Esophagus muscularis mucosa (tissue), 4 donors: Measurements from ENCODE around the gene KIAA0513. TPM values are rescaled to one million over a fixed set of nuclear protein-coding genes. Genes with fewer than 3 reads are reported as not detected.

Experiments
- DNase-seq: peaks from one replicate; pipeline ENCODE4 v3.0.0-alpha.2; 2017; ENCODE audit errors: extremely low spot score
- H3K27ac ChIP-seq, 4 donors: fragments of 200-600 bp; sonication (generic); replicated peaks in 1 of 4; 1 replicate in 3 of 4; 2 replicates in 1 of 4; pipeline ENCODE4 v1.5.1; 2016 to 2019; ENCODE audit warnings: mild to moderate bottlenecking in 1 of 4
- H3K27me3 ChIP-seq, 4 donors: fragments of 200-600 bp; sonication (generic); one replicate each; pipeline versions ENCODE4 v1.5.1 to v1.6.0; 2016 to 2019
- H3K36me3 ChIP-seq, 4 donors: fragments of 200-600 bp; sonication (generic); one replicate each; pipeline ENCODE4 v1.5.1; 2016 to 2019
- H3K4me1 ChIP-seq, 4 donors: fragments of 200-600 bp; sonication (generic); one replicate each; pipeline ENCODE4 v1.5.1; 2016 to 2019
- H3K4me3 ChIP-seq, 4 donors: fragments of 200-600 bp; sonication (generic); 1 replicate in 2 of 4; 2 replicates in 2 of 4; pipeline ENCODE4 v1.5.1; 2016 to 2019; ENCODE audit warnings: mild to moderate bottlenecking in 4 of 4, moderate library complexity in 1 of 4
- H3K9me3 ChIP-seq, 4 donors: fragments of 200-600 bp; sonication (generic); 1 replicate in 3 of 4; 2 replicates in 1 of 4; pipeline ENCODE4 v1.5.1; 2016 to 2019
- CTCF ChIP-seq, 3 experiments: fragments of 200-600 bp in 2 of 3; fragments of 450-650 bp in 1 of 3; sonication (generic) in 2 of 3; IDR thresholded peaks; one replicate each; pipeline ENCODE4 v1.5.1; 2017 to 2019; ENCODE audit warnings: antibody characterized with exemption in 3 of 3, mild to moderate bottlenecking in 2 of 3, moderate library complexity in 1 of 3
- EP300 ChIP-seq: sonication (generic); formaldehyde crosslinking; IDR thresholded peaks from one replicate; pipeline ENCODE4 v1.6.1; 2017; ENCODE audit warnings: antibody characterized with exemption
- POLR2A ChIP-seq: fragments of 450-650 bp; IDR thresholded peaks from one replicate; pipeline ENCODE4 v1.6.1; 2017; ENCODE audit warnings: antibody characterized with exemption, moderate library complexity, mild to moderate bottlenecking, low read depth
- POLR2AphosphoS5 ChIP-seq, 2 donors: sonication (generic); formaldehyde crosslinking; IDR thresholded peaks; one replicate each; pipeline ENCODE4 v1.6.1; 2017; ENCODE audit warnings: antibody characterized with exemption in 2 of 2
- WGBS: methylation state at CpG from one replicate; pipeline ENCODE4 v1.1.5; 2018; 5-methylcytosine and 5-hydroxymethylcytosine counted together
- intact Hi-C: fragments of 100-400 bp; cut with DNase I; formaldehyde crosslinking; loops from one replicate; pipeline ENCODE4 v1.15.1; 2023
- total RNA-seq, 4 donors: library from RNA; depleted of rRNA; stranded (reverse); fragments of >200 nt; gene quantifications; one replicate each; pipeline versions ENCODE4 v1.1.0 to v1.2.1, GENCODE V29; 2016

KIAA0513 gene
- 10 to 100 TPM; 16.4 to 28.8 (median 23.4) TPM for total RNA-seq

GRCh38 chr16:85027349-85027957 is at the start of gene KIAA0513:
KIAA0513 (plus strand) TSS chr16:85027795; CDS start chr16:85067072, 39,277 bp downstream.
- 0% methylated on average over 8 of the region's 59 CpGs for WGBS
- peak within 1 kb of the TSS; percentile 87 to 95 (median 91) for H3K27ac ChIP-seq
- H3K4me1 ChIP-seq, result peaks cover 22 to 47% (median 42%) of the 10 kb centered on the region in 4 donors
- peaks cover 0 to 11% (median 5%) of the 10 kb centered on the region in 4 donors for H3K36me3 ChIP-seq
- no peaks in the 10 kb centered on the region for H3K9me3 ChIP-seq
- H3K27me3 ChIP-seq, result no peaks in the 10 kb centered on the region
- intact Hi-C loops, result no loop called here
- peak within 1 kb of the TSS; percentile 77 to 99 (median 93) for H3K4me3 ChIP-seq
- TF ChIP-seq CTCF (IDR thresholded peaks at IDR 0.05), result peak in 2 of 3 experiments; percentile 18 to 51
- TF ChIP-seq EP300, result no peak
- peak; percentile 97 to 99 for TF ChIP-seq POLR2AphosphoS5 (IDR thresholded peaks at IDR 0.05)
- TF ChIP-seq POLR2A, result peak; percentile 97
- peak; percentile 98 for DNase-seq

GRCh38 chr16:84979516-84979915 is 48.1 kb upstream of the KIAA0513 start:
- WGBS, result 86% methylated on average over 4 of the region's 4 CpGs
- Histone ChIP-seq H3K4me3 (no peak overlapping the region), H3K9me3 (no peaks in the 10 kb centered on the region), H3K27me3 (no peaks in the 10 kb centered on the region), H3K36me3 (peaks cover 54 to 89% (median 75%) of the 10 kb centered on the region in 4 donors), H3K4me1 (peaks cover 7 to 45% (median 36%) of the 10 kb centered on the region in 4 donors), H3K27ac (no peak overlapping the region)
- DNase-seq, result no peak
- intact Hi-C loops, result no loop called here
- TF ChIP-seq EP300 (no peak), CTCF (IDR thresholded peaks at IDR 0.05) (no peak), POLR2AphosphoS5 (IDR thresholded peaks at IDR 0.05) (no peak), POLR2A (no peak)

GRCh38 chr16:84982434-84982833 is 45.2 kb upstream of the KIAA0513 start:
- DNase-seq, result no peak
- Histone ChIP-seq H3K36me3 (peaks cover 32 to 83% (median 67%) of the 10 kb centered on the region in 4 donors), H3K27me3 (no peaks in the 10 kb centered on the region), H3K4me1 (peaks cover 19 to 56% (median 44%) of the 10 kb centered on the region in 4 donors), H3K9me3 (no peaks in the 10 kb centered on the region), H3K4me3 (no peak overlapping the region), H3K27ac (peak overlapping the region in 2 of 4 donors; percentile 12 to 20)
- WGBS, result 70% methylated on average over 9 of the region's 9 CpGs
- TF ChIP-seq POLR2AphosphoS5 (IDR thresholded peaks at IDR 0.05) (no peak), POLR2A (no peak), EP300 (no peak), CTCF (IDR thresholded peaks at IDR 0.05) (no peak)
- intact Hi-C loops, result no loop called here

- peaks cover 48 to 85% (median 74%) of the 10 kb centered on the region in 4 donors for H3K36me3 ChIP-seq
- WGBS, result 74% methylated on average over 15 of the region's 15 CpGs
- H3K27me3 ChIP-seq, result no peaks in the 10 kb centered on the region
- peaks cover 19 to 49% (median 35%) of the 10 kb centered on the region in 4 donors for H3K4me1 ChIP-seq
- DNase-seq, result no peak
- peak overlapping the region; percentile 74 to 81 (median 80) for H3K27ac ChIP-seq
- intact Hi-C loops, result no loop called here
- TF ChIP-seq CTCF (IDR thresholded peaks at IDR 0.05) (no peak), POLR2AphosphoS5 (IDR thresholded peaks at IDR 0.05) (peak; percentile 36 to 65), POLR2A (no peak), EP300 (no peak)
- no peak overlapping the region for H3K4me3 ChIP-seq
- no peaks in the 10 kb centered on the region for H3K9me3 ChIP-seq
These were observed 42.2 kb upstream of the KIAA0513 start for GRCh38 chr16:84985079-84986065.
